ENCODE results near the gene NINJ2.

- TF ChIP-seq POLR2A (IDR thresholded peaks at IDR 0.05) (no peak), CTCF (IDR thresholded peaks at IDR 0.05) (no peak)
Measured at GRCh38 chr12:692274-692673, 29.0 kb upstream of the NINJ2 start.

Data from gastroesophageal sphincter (tissue), 3 donors.